Activated CD8-positive, alpha-beta T cell treated with anti-CD3 and anti-CD28 coated beads for 36 hours (primary cell): ENCODE results near the gene MRTFA. TPM values are rescaled to one million over a fixed set of nuclear protein-coding genes. Genes with fewer than 3 reads are reported as not detected.

ENCODE experiments used
- ATAC-seq: fragments of 200-7000 bp; cut with Tn5 transposase; one replicate; pipeline ENCODE4 v1.10.0; 2021; ENCODE audit warnings: mild to moderate bottlenecking, moderate library complexity
- CTCF ChIA-PET: fragments of 350-600 bp; sonication (Branson Sonifier 250); formaldehyde crosslinking; loops from one replicate; lab custom pipeline; 2021; ENCODE audit warnings: antibody characterized with exemption; lab: Charles Lee
- POLR2A ChIA-PET: fragments of 350-600 bp; sonication (Branson Sonifier 250); formaldehyde crosslinking; loops from one replicate; lab custom pipeline; 2021; ENCODE audit warnings: antibody characterized with exemption; lab: Charles Lee
- DNase-seq: peaks from one replicate; pipeline ENCODE4 v3.0.0-alpha.2; 2020
- H3K27ac Mint-ChIP-seq: one replicate; pipeline ENCODE4 v1.8.0; 2021; ENCODE audit warnings: mild to moderate bottlenecking, mixed read lengths
- H3K27me3 Mint-ChIP-seq: one replicate; pipeline ENCODE4 v1.8.0; 2021; ENCODE audit warnings: mixed read lengths
- H3K36me3 Mint-ChIP-seq: one replicate; pipeline ENCODE4 v1.8.0; 2021; ENCODE audit warnings: low read depth, mixed read lengths
- H3K4me1 Mint-ChIP-seq: one replicate; pipeline ENCODE4 v1.8.0; 2021; ENCODE audit warnings: low read depth, mixed read lengths
- H3K4me3 Mint-ChIP-seq: one replicate; pipeline ENCODE4 v1.8.0; 2021; ENCODE audit warnings: mild to moderate bottlenecking, moderate library complexity, mixed read lengths
- H3K9me3 Mint-ChIP-seq: one replicate; pipeline ENCODE4 v1.8.0; 2021; ENCODE audit warnings: mixed read lengths
- intact Hi-C: fragments of 100-400 bp; cut with micrococcal nuclease; formaldehyde crosslinking; loops from one replicate; pipeline ENCODE4 v1.10.0; 2022
- total RNA-seq, 2 experiments: library from RNA; stranded (reverse); gene quantifications; one replicate each; pipeline ENCODE4 v1.2.3, GENCODE V29; 2021
- TF ChIP-seq, protein P1 (sequence below): fragments of 200-600 bp; IDR thresholded peaks from one replicate; pipeline ENCODE4 v1.8.0; 2022; ENCODE audit warnings: antibody characterized with exemption, mild to moderate bottlenecking

MRTFA gene
- total RNA-seq, 2 experiments from 2014 or later, result 37.4 to 40.0 TPM

DNA sequence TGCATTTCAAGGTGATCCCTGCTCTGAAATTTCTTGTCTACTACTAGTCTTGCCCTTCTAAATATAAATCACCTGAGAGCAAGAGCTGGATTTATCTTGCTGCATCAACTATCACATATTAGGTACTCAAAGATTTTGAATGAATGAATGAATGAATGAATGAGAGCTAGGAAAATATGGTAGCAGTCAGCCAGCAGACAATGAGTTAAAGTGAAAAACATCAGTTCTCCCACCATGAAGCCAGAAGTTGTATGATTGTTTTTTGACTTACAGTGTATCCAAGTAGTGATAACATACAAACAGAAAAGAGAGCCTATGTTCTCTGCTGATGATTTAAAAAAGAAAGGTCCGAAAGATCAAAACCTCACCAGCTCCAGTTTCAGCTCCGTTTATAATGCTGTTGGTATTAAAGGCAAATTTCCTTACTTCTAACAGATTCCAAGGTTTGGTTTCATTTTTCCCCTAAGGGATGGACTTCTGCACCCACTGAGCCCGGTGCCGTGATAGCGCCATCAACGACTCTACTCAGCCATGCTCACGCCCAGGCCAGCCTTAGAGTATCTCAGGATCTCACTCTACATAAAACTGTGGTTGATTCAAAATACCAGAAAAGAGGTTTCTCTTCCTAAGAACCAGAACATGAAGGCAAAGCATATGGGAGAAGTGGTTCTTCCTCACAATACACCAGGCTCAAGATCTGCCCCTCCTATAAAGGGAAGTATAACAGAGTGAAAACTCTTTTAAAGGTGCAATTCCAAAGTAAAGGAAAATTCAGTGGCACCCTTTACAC, 174.1 kb downstream of the MRTFA start:
- H3K9me3 Mint-ChIP-seq, result no peaks in the 10 kb centered on the region
- CTCF ChIA-PET, result interaction anchor here (0.7 to 4.4 kb wide), 7 partner anchors 9 to 183 kb away, joined by 3 to 33 read pairs (median 4); no protein-coding TSS in a partner anchor
- peak overlapping the region; percentile 100 for H3K27ac Mint-ChIP-seq
- TF ChIP-seq, protein P1, sequence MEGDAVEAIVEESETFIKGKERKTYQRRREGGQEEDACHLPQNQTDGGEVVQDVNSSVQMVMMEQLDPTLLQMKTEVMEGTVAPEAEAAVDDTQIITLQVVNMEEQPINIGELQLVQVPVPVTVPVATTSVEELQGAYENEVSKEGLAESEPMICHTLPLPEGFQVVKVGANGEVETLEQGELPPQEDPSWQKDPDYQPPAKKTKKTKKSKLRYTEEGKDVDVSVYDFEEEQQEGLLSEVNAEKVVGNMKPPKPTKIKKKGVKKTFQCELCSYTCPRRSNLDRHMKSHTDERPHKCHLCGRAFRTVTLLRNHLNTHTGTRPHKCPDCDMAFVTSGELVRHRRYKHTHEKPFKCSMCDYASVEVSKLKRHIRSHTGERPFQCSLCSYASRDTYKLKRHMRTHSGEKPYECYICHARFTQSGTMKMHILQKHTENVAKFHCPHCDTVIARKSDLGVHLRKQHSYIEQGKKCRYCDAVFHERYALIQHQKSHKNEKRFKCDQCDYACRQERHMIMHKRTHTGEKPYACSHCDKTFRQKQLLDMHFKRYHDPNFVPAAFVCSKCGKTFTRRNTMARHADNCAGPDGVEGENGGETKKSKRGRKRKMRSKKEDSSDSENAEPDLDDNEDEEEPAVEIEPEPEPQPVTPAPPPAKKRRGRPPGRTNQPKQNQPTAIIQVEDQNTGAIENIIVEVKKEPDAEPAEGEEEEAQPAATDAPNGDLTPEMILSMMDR, result no peak
- H3K36me3 Mint-ChIP-seq, result peaks cover 29% of the 10 kb centered on the region
- H3K4me1 Mint-ChIP-seq, result peaks cover 57% of the 10 kb centered on the region
- ATAC-seq (peak; percentile 57), DNase-seq (peak; percentile 50)
- no peaks in the 10 kb centered on the region for H3K27me3 Mint-ChIP-seq
- H3K4me3 Mint-ChIP-seq, result peak overlapping the region; percentile 95
- POLR2A ChIA-PET, result interaction anchor here (0.8 to 1.6 kb wide), 5 partner anchors 10 to 71 kb away, joined by 4 to 5 read pairs (median 4); no protein-coding TSS in a partner anchor
- intact Hi-C loops, result no loop called here

DNA sequence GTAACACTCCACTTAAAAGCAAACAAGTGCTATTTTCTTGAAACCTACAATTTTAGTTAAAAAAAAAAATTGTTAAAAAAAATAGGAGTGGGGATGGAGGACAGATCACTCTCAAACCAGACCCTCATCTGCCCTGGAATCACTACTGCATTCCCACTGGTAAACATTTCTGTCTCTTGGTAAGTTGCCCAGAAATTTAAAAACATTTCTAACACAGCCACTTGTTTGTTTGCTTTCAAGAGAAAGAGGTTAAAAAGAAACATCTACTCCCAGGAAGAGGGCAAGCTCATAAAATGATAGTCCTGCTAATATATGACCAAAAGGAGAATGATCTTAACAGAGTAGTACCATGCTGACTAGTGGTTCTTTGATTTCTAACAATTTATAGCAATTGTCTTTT, 182.8 kb downstream of the MRTFA start:
- intact Hi-C loops, result no loop called here
- Mint-ChIP-seq H3K36me3 (peaks cover 34% of the 10 kb centered on the region), H3K9me3 (no peaks in the 10 kb centered on the region), H3K27me3 (no peaks in the 10 kb centered on the region), H3K4me3 (no peak overlapping the region), H3K27ac (no peak overlapping the region), H3K4me1 (peaks cover 67% of the 10 kb centered on the region)
- ATAC-seq (no peak), DNase-seq (no peak)
- TF ChIP-seq, protein P1, result no peak
- ChIA-PET POLR2A (interaction anchor here (0.6 to 1.5 kb wide), 4 partner anchors 10 to 94 kb away, joined by 3 to 7 read pairs (median 4); no protein-coding TSS in a partner anchor), CTCF (interaction anchor here (0.8 to 2.1 kb wide), 7 partner anchors 9 to 32 kb away, joined by 3 to 13 read pairs (median 4); no protein-coding TSS in a partner anchor)

DNA sequence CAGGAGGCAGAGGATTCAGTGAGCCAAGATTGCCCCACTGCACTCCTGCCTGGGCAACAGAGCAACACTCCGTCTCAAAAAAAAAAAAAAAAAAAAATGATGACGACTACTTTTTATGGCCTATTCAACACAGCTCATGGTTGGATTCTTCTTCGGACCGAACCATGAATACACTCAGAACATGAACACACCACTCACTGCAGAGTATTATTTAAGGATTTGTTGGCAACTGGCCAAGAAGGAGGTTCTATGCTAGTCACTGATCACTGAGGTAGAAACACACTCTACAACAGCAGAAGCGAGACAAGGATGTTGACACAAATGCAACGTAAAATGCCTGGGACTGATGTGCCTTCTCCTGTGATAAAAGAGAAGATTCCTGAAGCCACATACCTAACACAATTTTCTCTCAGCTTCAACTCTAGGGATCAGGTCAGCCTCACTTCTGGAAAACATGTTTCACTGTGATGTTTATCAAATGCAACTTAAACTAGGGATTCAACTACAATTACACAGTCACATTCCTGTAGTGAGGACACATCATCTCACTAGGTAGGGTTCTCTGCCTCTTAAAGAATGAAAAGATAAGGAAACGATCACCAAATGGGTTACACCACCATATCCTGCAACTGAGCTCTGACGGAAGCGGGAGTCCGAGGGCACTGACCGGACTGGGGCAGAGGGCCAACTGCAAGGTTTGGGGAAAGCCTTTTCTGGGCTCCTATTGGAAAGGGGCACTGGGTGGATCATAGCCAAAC, 183.6 kb downstream of the MRTFA start:
- peaks cover 29% of the 10 kb centered on the region for H3K36me3 Mint-ChIP-seq
- ATAC-seq (no peak), DNase-seq (no peak)
- intact Hi-C loops, result no loop called here
- ChIA-PET POLR2A (interaction anchor here (0.6 to 1.5 kb wide), 5 partner anchors 9 to 95 kb away, joined by 3 to 7 read pairs (median 4); no protein-coding TSS in a partner anchor), CTCF (interaction anchor here (0.8 to 2.7 kb wide), 6 partner anchors 16 to 78 kb away, joined by 3 to 17 read pairs (median 4); no protein-coding TSS in a partner anchor)
- H3K9me3 Mint-ChIP-seq, result no peaks in the 10 kb centered on the region
- TF ChIP-seq, protein P1, result no peak
- no peaks in the 10 kb centered on the region for H3K27me3 Mint-ChIP-seq
- peaks cover 65% of the 10 kb centered on the region for H3K4me1 Mint-ChIP-seq
- no peak overlapping the region for H3K4me3 Mint-ChIP-seq
- peak overlapping the region; percentile 10 for H3K27ac Mint-ChIP-seq

DNA sequence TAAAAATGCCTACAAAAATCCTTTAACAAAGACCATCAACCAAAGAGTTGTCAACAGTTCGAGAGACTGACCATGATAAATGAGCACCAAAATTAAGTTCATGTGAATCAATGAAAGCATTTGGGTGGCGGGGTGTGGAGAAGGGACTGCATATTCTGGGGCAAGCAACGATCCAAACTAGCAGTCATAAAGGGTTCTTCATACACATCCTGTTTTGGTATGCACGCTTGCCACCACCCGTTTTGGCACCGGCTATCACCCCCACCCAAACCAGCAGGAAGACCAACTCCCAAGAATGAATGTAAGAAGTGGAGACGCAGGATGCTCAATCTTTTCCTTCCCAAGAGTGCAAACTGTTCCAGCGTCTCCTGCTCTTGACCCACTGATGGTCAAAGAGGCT, 185.3 kb downstream of the MRTFA start:
- no peaks in the 10 kb centered on the region for H3K9me3 Mint-ChIP-seq
- peak overlapping the region; percentile 75 for H3K27ac Mint-ChIP-seq
- H3K4me3 Mint-ChIP-seq, result peak overlapping the region; percentile 51
- POLR2A ChIA-PET, result interaction anchor here (0.9 to 1.4 kb wide), 3 partner anchors 13 to 16 kb away, joined by 3 read pairs; no protein-coding TSS in a partner anchor
- TF ChIP-seq, protein P1, result no peak
- H3K4me1 Mint-ChIP-seq, result peaks cover 63% of the 10 kb centered on the region
- H3K36me3 Mint-ChIP-seq, result peaks cover 28% of the 10 kb centered on the region
- peak; percentile 36 for DNase-seq
- intact Hi-C loops, result no loop called here
- ATAC-seq, result peak; percentile 45
- H3K27me3 Mint-ChIP-seq, result no peaks in the 10 kb centered on the region
- CTCF ChIA-PET, result interaction anchor here (1.1 to 4.6 kb wide), 3 partner anchors 10 to 195 kb away, joined by 3 to 17 read pairs (median 15); no protein-coding TSS in a partner anchor
